ENCODE results near the gene FHDC1.

The FHDC1 gene

GRCh38 chr4:152956650-152957436 is 20.7 kb downstream of the FHDC1 start:
- no peak for DNase-seq (ENCODE audit: low read depth in 1 of 2, low spot score in 1 of 2)

- no peak for DNase-seq (ENCODE audit: low read depth in 1 of 2, low spot score in 1 of 2)
These were observed 21.5 kb downstream of the FHDC1 start for GRCh38 chr4:152957437-152958171.

- no peak for DNase-seq (ENCODE audit: low read depth in 1 of 2, low spot score in 1 of 2)
These were observed 23.0 kb downstream of the FHDC1 start for GRCh38 chr4:152959080-152959479.

GRCh38 chr4:152960082-152960481 is 24.0 kb downstream of the FHDC1 start:
- no peak for DNase-seq (ENCODE audit: low read depth in 1 of 2, low spot score in 1 of 2)

GRCh38 chr4:152961014-152961772 is 25.1 kb downstream of the FHDC1 start:
- no peak for DNase-seq (ENCODE audit: low read depth in 1 of 2, low spot score in 1 of 2)

GRCh38 chr4:152961773-152962115 is 25.6 kb downstream of the FHDC1 start:
- DNase-seq (ENCODE audit: low read depth in 1 of 2, low spot score in 1 of 2), result no peak

- no peak for DNase-seq (ENCODE audit: low read depth in 1 of 2, low spot score in 1 of 2)
These were observed 26.0 kb downstream of the FHDC1 start for GRCh38 chr4:152962150-152962549.

GRCh38 chr4:152964335-152964734 is 28.2 kb downstream of the FHDC1 start:
- DNase-seq (ENCODE audit: low read depth in 1 of 2, low spot score in 1 of 2), result no peak

- no peak for DNase-seq (ENCODE audit: low read depth in 1 of 2, low spot score in 1 of 2)
These were observed 29.5 kb downstream of the FHDC1 start for GRCh38 chr4:152965611-152966010.

GRCh38 chr4:152967907-152968306 is 31.8 kb downstream of the FHDC1 start:
- no peak for DNase-seq (ENCODE audit: low read depth in 1 of 2, low spot score in 1 of 2)

GRCh38 chr4:152968806-152969394 is 32.8 kb downstream of the FHDC1 start:
- no peak for DNase-seq (ENCODE audit: low read depth in 1 of 2, low spot score in 1 of 2)

GRCh38 chr4:152970102-152970820 is 34.1 kb downstream of the FHDC1 start:
- no peak for DNase-seq (ENCODE audit: low read depth in 1 of 2, low spot score in 1 of 2)

- no peak for DNase-seq (ENCODE audit: low read depth in 1 of 2, low spot score in 1 of 2)
These were observed 34.9 kb downstream of the FHDC1 start for GRCh38 chr4:152971053-152971452.

- no peak for DNase-seq (ENCODE audit: low read depth in 1 of 2, low spot score in 1 of 2)
These were observed 36.9 kb downstream of the FHDC1 start for GRCh38 chr4:152972821-152973628.

GRCh38 chr4:152973629-152974467 is 37.7 kb downstream of the FHDC1 start:
- DNase-seq (ENCODE audit: low read depth in 1 of 2, low spot score in 1 of 2), result no peak

GRCh38 chr4:152974468-152975379 is 38.6 kb downstream of the FHDC1 start:
- DNase-seq (ENCODE audit: low read depth in 1 of 2, low spot score in 1 of 2), result no peak

GRCh38 chr4:152975380-152976211 is 39.5 kb downstream of the FHDC1 start:
- DNase-seq (ENCODE audit: low read depth in 1 of 2, low spot score in 1 of 2), result no peak
